ENCODE measurements around the gene TIE1.
"Not testable (repeated sequence)": the region's sequence is repeated elsewhere in the genome, so short reads cannot be mapped to it uniquely, and the experiment has no call there.

The TIE1 gene

GRCh38 chr1:43363283-43363934 lies 62.6 kb downstream of the TIE1 start:
- H3K4me3 Mint-ChIP-seq = no peak overlapping the region
- no peaks in the 10 kb centered on the region for H3K9me3 Mint-ChIP-seq
- peaks cover 48% of the 10 kb centered on the region for H3K36me3 Mint-ChIP-seq
- peaks cover 44% of the 10 kb centered on the region for H3K4me1 Mint-ChIP-seq
- no peaks in the 10 kb centered on the region for H3K27me3 Mint-ChIP-seq
- H3K27ac Mint-ChIP-seq = peak overlapping the region; percentile 86
- no peak for ATAC-seq

GRCh38 chr1:43363935-43364525 lies 63.2 kb downstream of the TIE1 start:
- Mint-ChIP-seq H3K9me3 (no peaks in the 10 kb centered on the region), H3K4me1 (peaks cover 47% of the 10 kb centered on the region), H3K27me3 (no peaks in the 10 kb centered on the region), H3K36me3 (peaks cover 48% of the 10 kb centered on the region), H3K4me3 (no peak overlapping the region), H3K27ac (peak overlapping the region; percentile 86)
- no peak for ATAC-seq

- Mint-ChIP-seq H3K27ac (peak overlapping the region; percentile 86), H3K9me3 (no peaks in the 10 kb centered on the region), H3K27me3 (no peaks in the 10 kb centered on the region), H3K36me3 (peaks cover 48% of the 10 kb centered on the region), H3K4me3 (peak overlapping the region; percentile 90), H3K4me1 (peaks cover 43% of the 10 kb centered on the region)
- ATAC-seq = no peak
These were observed 64.9 kb downstream of the TIE1 start for GRCh38 chr1:43365678-43366077.

- Mint-ChIP-seq H3K27me3 (no peaks in the 10 kb centered on the region), H3K4me1 (peaks cover 46% of the 10 kb centered on the region), H3K4me3 (peak overlapping the region; percentile 90), H3K27ac (peak overlapping the region; percentile 86), H3K9me3 (no peaks in the 10 kb centered on the region), H3K36me3 (peaks cover 47% of the 10 kb centered on the region)
- no peak for ATAC-seq
These were observed 65.4 kb downstream of the TIE1 start for GRCh38 chr1:43366179-43366578.

GRCh38 chr1:43366601-43367025 lies 65.8 kb downstream of the TIE1 start:
- H3K27me3 Mint-ChIP-seq = no peaks in the 10 kb centered on the region
- ATAC-seq = no peak
- H3K4me1 Mint-ChIP-seq = peaks cover 46% of the 10 kb centered on the region
- peak overlapping the region; percentile 90 for H3K4me3 Mint-ChIP-seq
- no peaks in the 10 kb centered on the region for H3K9me3 Mint-ChIP-seq
- peak overlapping the region; percentile 86 for H3K27ac Mint-ChIP-seq
- H3K36me3 Mint-ChIP-seq = peaks cover 43% of the 10 kb centered on the region

GRCh38 chr1:43367026-43367903 lies 66.5 kb downstream of the TIE1 start:
- peaks cover 36% of the 10 kb centered on the region for H3K36me3 Mint-ChIP-seq
- peak overlapping the region; percentile 86 for H3K27ac Mint-ChIP-seq
- H3K9me3 Mint-ChIP-seq = no peaks in the 10 kb centered on the region
- H3K27me3 Mint-ChIP-seq = no peaks in the 10 kb centered on the region
- peak overlapping the region; percentile 90 for H3K4me3 Mint-ChIP-seq
- H3K4me1 Mint-ChIP-seq = peaks cover 46% of the 10 kb centered on the region
- ATAC-seq = peak; percentile 77

- peaks cover 28% of the 10 kb centered on the region for H3K36me3 Mint-ChIP-seq
- H3K9me3 Mint-ChIP-seq = no peaks in the 10 kb centered on the region
- H3K27me3 Mint-ChIP-seq = no peaks in the 10 kb centered on the region
- peak within 1 kb of the TSS; percentile 90 for H3K4me3 Mint-ChIP-seq
- H3K4me1 Mint-ChIP-seq = peaks cover 46% of the 10 kb centered on the region
- peak; percentile 94 for ATAC-seq
- H3K27ac Mint-ChIP-seq = peak within 1 kb of the TSS; percentile 86
These were observed 67.3 kb downstream of the TIE1 start, which contains the start of gene ELOVL1 for GRCh38 chr1:43367904-43368645. Gene ELOVL1, minus strand, starts transcription at chr1:43368011. Its CDS starts 2,402 bp downstream, at chr1:43365609.

- peak overlapping the region; percentile 86 for H3K27ac Mint-ChIP-seq
- H3K27me3 Mint-ChIP-seq = no peaks in the 10 kb centered on the region
- H3K4me3 Mint-ChIP-seq = peak overlapping the region; percentile 88
- H3K9me3 Mint-ChIP-seq = no peaks in the 10 kb centered on the region
- no peak for ATAC-seq
- H3K36me3 Mint-ChIP-seq = peaks cover 24% of the 10 kb centered on the region
- H3K4me1 Mint-ChIP-seq = peaks cover 46% of the 10 kb centered on the region
These were observed 67.9 kb downstream of the TIE1 start for GRCh38 chr1:43368646-43369020.

GRCh38 chr1:43369779-43370178 lies 69.0 kb downstream of the TIE1 start:
- Mint-ChIP-seq H3K4me1 (peaks cover 46% of the 10 kb centered on the region), H3K36me3 (peaks cover 13% of the 10 kb centered on the region)
- H3K27me3 Mint-ChIP-seq, ATAC-seq, H3K9me3 Mint-ChIP-seq, H3K27ac Mint-ChIP-seq, H3K4me3 Mint-ChIP-seq: not testable (repeated sequence)

- Mint-ChIP-seq H3K27ac (peak overlapping the region; percentile 33), H3K9me3 (no peaks in the 10 kb centered on the region), H3K36me3 (peaks cover 11% of the 10 kb centered on the region), H3K4me3 (no peak overlapping the region), H3K27me3 (no peaks in the 10 kb centered on the region), H3K4me1 (peaks cover 42% of the 10 kb centered on the region)
- no peak for ATAC-seq
These were observed 69.8 kb downstream of the TIE1 start for GRCh38 chr1:43370564-43370963.

GRCh38 chr1:43372172-43372571 lies 71.4 kb downstream of the TIE1 start:
- no peaks in the 10 kb centered on the region for H3K27me3 Mint-ChIP-seq
- peaks cover 28% of the 10 kb centered on the region for H3K4me1 Mint-ChIP-seq
- peaks cover 6% of the 10 kb centered on the region for H3K36me3 Mint-ChIP-seq
- no peak for ATAC-seq
- H3K9me3 Mint-ChIP-seq = no peaks in the 10 kb centered on the region
- H3K4me3 Mint-ChIP-seq = no peak overlapping the region
- no peak overlapping the region for H3K27ac Mint-ChIP-seq
